Measurements from ENCODE around the gene GPS1.

Gene GPS1

GRCh38 chr17:82090549-82091263 is 39.0 kb downstream of the GPS1 start:
- no peak overlapping the region for H3K4me3 ChIP-seq (ENCODE audit: low read length, poor library complexity, severe bottlenecking)
- H3K9ac ChIP-seq (ENCODE audit: low read depth, low read length, poor library complexity, severe bottlenecking): no peak overlapping the region
- no peaks in the 10 kb centered on the region for H3K9me3 ChIP-seq (ENCODE audit: insufficient read depth, low read depth, low read length)
- peaks cover 58% of the 10 kb centered on the region for H3K79me2 ChIP-seq (ENCODE audit: insufficient read depth, low read length)
- H2AFZ ChIP-seq (ENCODE audit: low read length): no peak overlapping the region
- no peaks in the 10 kb centered on the region for H3K27me3 ChIP-seq (ENCODE audit: insufficient read depth, low read length, poor library complexity, severe bottlenecking)
- H4K20me1 ChIP-seq (ENCODE audit: insufficient read depth, low read length, poor library complexity, severe bottlenecking): peaks cover 66% of the 10 kb centered on the region
- TF ChIP-seq, protein P1, sequence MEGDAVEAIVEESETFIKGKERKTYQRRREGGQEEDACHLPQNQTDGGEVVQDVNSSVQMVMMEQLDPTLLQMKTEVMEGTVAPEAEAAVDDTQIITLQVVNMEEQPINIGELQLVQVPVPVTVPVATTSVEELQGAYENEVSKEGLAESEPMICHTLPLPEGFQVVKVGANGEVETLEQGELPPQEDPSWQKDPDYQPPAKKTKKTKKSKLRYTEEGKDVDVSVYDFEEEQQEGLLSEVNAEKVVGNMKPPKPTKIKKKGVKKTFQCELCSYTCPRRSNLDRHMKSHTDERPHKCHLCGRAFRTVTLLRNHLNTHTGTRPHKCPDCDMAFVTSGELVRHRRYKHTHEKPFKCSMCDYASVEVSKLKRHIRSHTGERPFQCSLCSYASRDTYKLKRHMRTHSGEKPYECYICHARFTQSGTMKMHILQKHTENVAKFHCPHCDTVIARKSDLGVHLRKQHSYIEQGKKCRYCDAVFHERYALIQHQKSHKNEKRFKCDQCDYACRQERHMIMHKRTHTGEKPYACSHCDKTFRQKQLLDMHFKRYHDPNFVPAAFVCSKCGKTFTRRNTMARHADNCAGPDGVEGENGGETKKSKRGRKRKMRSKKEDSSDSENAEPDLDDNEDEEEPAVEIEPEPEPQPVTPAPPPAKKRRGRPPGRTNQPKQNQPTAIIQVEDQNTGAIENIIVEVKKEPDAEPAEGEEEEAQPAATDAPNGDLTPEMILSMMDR (conservative IDR thresholded peaks at IDR 0.05; ENCODE audit: low read length): no peak
- TF ChIP-seq EZH2phosphoT487 (IDR thresholded peaks at IDR 0.05; ENCODE audit: borderline replicate concordance): no peak
- no peak overlapping the region for H3K4me2 ChIP-seq (ENCODE audit: low read depth, low read length, poor library complexity, severe bottlenecking)
- H3K36me3 ChIP-seq (ENCODE audit: insufficient read depth, low read length): peaks cover 91% of the 10 kb centered on the region; the same call in 1 of the 2 replicates
- H3K9me2 ChIP-seq (replicated peaks; ENCODE audit: low read depth, low read length): no peaks in the 10 kb centered on the region
- H3K4me1 ChIP-seq (ENCODE audit: insufficient read depth, low read length, poor library complexity, severe bottlenecking): peaks cover 3% of the 10 kb centered on the region
- no peaks in the 10 kb centered on the region for H3F3A ChIP-seq (ENCODE audit: low read depth)

DNA sequence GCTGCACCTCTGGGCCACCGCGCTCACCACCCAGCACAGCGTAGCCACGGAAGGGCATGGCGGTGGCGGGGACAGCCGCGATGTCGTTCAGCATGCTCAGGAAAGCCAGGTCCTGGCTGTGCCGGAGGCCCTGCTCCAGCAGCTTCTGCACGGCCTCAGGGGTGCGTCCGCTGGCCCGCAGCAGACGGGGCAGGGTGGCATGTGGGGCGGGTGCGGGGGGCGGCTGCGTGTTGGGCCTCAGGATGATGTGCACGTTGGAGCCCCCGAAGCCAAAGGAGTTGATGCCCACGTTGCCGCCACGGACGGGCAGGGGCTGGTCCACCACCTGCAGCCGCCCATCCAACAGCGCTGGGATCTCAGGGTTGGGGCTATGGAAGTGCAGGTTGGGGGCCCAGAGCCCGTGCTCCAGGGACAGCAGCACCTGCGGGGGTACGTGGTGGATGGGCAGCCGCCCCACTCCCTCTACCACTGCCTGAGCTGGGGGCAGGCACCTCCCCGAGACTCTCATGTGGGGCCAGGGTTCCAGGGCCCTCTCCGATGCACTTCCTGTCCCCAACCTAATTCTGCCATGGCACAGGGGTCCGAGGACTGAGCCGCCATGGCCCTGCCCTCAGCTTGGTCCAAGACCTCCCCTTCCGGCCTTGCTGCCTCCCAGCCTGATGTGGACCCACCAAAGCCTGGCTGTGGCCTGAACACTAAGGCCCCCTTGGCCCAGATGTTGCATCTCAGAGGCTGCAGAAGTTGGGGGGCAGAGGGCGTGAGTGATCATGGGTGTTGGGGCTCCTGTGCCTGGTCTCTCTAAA is 39.8 kb downstream of the GPS1 start:
- H3F3A ChIP-seq (ENCODE audit: low read depth): no peaks in the 10 kb centered on the region
- H4K20me1 ChIP-seq (ENCODE audit: insufficient read depth, low read length, poor library complexity, severe bottlenecking): peaks cover 70% of the 10 kb centered on the region
- no peaks in the 10 kb centered on the region for H3K9me2 ChIP-seq (replicated peaks; ENCODE audit: low read depth, low read length)
- TF ChIP-seq, protein P1 (conservative IDR thresholded peaks at IDR 0.05; ENCODE audit: low read length): no peak
- no peak for TF ChIP-seq EZH2phosphoT487 (IDR thresholded peaks at IDR 0.05; ENCODE audit: borderline replicate concordance)
- H2AFZ ChIP-seq (ENCODE audit: low read length): no peak overlapping the region
- no peak overlapping the region for H3K9ac ChIP-seq (ENCODE audit: low read depth, low read length, poor library complexity, severe bottlenecking)
- H3K79me2 ChIP-seq (ENCODE audit: insufficient read depth, low read length): peaks cover 66% of the 10 kb centered on the region
- H3K36me3 ChIP-seq (ENCODE audit: insufficient read depth, low read length): peaks cover 88% of the 10 kb centered on the region; the same call in 1 of the 2 replicates
- H3K9me3 ChIP-seq (ENCODE audit: insufficient read depth, low read depth, low read length): no peaks in the 10 kb centered on the region
- no peak overlapping the region for H3K4me3 ChIP-seq (ENCODE audit: low read length, poor library complexity, severe bottlenecking)
- H3K4me2 ChIP-seq (ENCODE audit: low read depth, low read length, poor library complexity, severe bottlenecking): no peak overlapping the region
- H3K27me3 ChIP-seq (ENCODE audit: insufficient read depth, low read length, poor library complexity, severe bottlenecking): no peaks in the 10 kb centered on the region
- peaks cover 8% of the 10 kb centered on the region for H3K4me1 ChIP-seq (ENCODE audit: insufficient read depth, low read length, poor library complexity, severe bottlenecking)

DNA sequence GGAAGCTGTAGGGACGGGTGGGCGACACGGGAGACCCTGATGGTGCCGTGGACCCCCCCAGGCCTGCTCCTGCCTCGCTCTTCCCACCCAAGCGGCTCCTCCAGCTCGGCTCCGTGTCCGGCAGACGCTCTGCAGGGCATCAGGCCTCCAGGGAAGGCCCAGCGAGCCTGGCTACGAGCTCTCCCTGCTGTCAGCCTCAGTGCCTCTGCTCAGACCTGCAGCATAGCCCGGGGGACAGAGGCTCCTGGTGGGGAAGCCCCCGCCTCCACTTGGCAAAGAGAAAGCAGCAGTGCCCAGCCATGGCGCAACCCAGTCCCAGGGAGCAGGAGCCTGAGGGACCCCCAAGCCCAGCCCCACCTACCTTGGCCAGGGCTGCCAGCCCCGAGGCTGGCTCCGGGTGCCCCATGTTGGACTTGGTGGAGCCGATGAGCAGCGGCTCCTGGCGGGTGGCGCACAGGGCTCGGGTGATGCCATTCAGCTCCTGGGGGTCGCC is 40.4 kb downstream of the GPS1 start:
- H3K79me2 ChIP-seq (ENCODE audit: insufficient read depth, low read length): peaks cover 73% of the 10 kb centered on the region
- H3F3A ChIP-seq (ENCODE audit: low read depth): no peaks in the 10 kb centered on the region
- no peak overlapping the region for H2AFZ ChIP-seq (ENCODE audit: low read length)
- no peak for TF ChIP-seq EZH2phosphoT487 (IDR thresholded peaks at IDR 0.05; ENCODE audit: borderline replicate concordance)
- TF ChIP-seq, protein P1 (conservative IDR thresholded peaks at IDR 0.05; ENCODE audit: low read length): no peak
- no peak overlapping the region for H3K9ac ChIP-seq (ENCODE audit: low read depth, low read length, poor library complexity, severe bottlenecking)
- no peaks in the 10 kb centered on the region for H3K9me2 ChIP-seq (replicated peaks; ENCODE audit: low read depth, low read length)
- peaks cover 82% of the 10 kb centered on the region; the same call in 1 of the 2 replicates for H3K36me3 ChIP-seq (ENCODE audit: insufficient read depth, low read length)
- H4K20me1 ChIP-seq (ENCODE audit: insufficient read depth, low read length, poor library complexity, severe bottlenecking): peaks cover 76% of the 10 kb centered on the region
- no peaks in the 10 kb centered on the region for H3K9me3 ChIP-seq (ENCODE audit: insufficient read depth, low read depth, low read length)
- no peaks in the 10 kb centered on the region for H3K27me3 ChIP-seq (ENCODE audit: insufficient read depth, low read length, poor library complexity, severe bottlenecking)
- peaks cover 13% of the 10 kb centered on the region for H3K4me1 ChIP-seq (ENCODE audit: insufficient read depth, low read length, poor library complexity, severe bottlenecking)
- H3K4me3 ChIP-seq (ENCODE audit: low read length, poor library complexity, severe bottlenecking): no peak overlapping the region
- no peak overlapping the region for H3K4me2 ChIP-seq (ENCODE audit: low read depth, low read length, poor library complexity, severe bottlenecking)
